Neural crest cell (in vitro differentiated cells): Measurements from ENCODE around the gene NVL. TPM values are rescaled to one million over a fixed set of nuclear protein-coding genes. Genes with fewer than 3 reads are reported as not detected.

ENCODE experiments used
- DNase-seq: peaks from one replicate; pipeline ENCODE4 v3.0.0; 2021; ENCODE audit warnings: low read depth, mixed read lengths, low spot score
- H3K27ac Mint-ChIP-seq: one replicate; pipeline ENCODE4 v1.8.0; 2021; ENCODE audit warnings: mild to moderate bottlenecking, mixed read lengths; ENCODE audit not compliant: unreplicated experiment
- H3K27me3 Mint-ChIP-seq: 2 replicates; pipeline ENCODE4 v1.8.0; 2021; ENCODE audit warnings: low read depth, mild to moderate bottlenecking, mixed read lengths
- H3K36me3 Mint-ChIP-seq: 2 replicates; pipeline ENCODE4 v1.8.0; 2021; ENCODE audit warnings: low read depth, mild to moderate bottlenecking, mixed read lengths
- H3K4me1 Mint-ChIP-seq: 2 replicates; pipeline ENCODE4 v1.8.0; 2021; ENCODE audit warnings: mixed read lengths
- H3K4me3 Mint-ChIP-seq: one replicate; pipeline ENCODE4 v1.8.0; 2021; ENCODE audit warnings: mild to moderate bottlenecking, mixed read lengths
- H3K9me3 Mint-ChIP-seq: 2 replicates; pipeline ENCODE4 v1.8.0; 2021; ENCODE audit warnings: mixed read lengths
- CTCF ChIP-seq: fragments of 200-600 bp; sonication (generic); conservative IDR thresholded peaks from 2 replicates; pipeline ENCODE4 v1.5.0; 2021; ENCODE audit warnings: antibody characterized with exemption, mild to moderate bottlenecking
- total RNA-seq: library from RNA; stranded (reverse); gene quantifications from 2 replicates; pipeline ENCODE4 v1.2.1, GENCODE V29; 2021

Gene NVL
- total RNA-seq, 1 donor from 2014 or later = 51.2 TPM

- Mint-ChIP-seq H3K4me1 (peaks cover 28% of the 10 kb centered on the region), H3K27me3 (no peaks in the 10 kb centered on the region), H3K27ac (no peak overlapping the region)
Measured at GRCh38 chr1:224185208-224185607, 144.8 kb downstream of the NVL start.

GRCh38 chr1:224183591-224184312, 146.2 kb downstream of the NVL start:
- peaks cover 28% of the 10 kb centered on the region for H3K4me1 Mint-ChIP-seq
- H3K27me3 Mint-ChIP-seq = no peaks in the 10 kb centered on the region
- DNase-seq = peak; percentile 51
- peaks cover 5% of the 10 kb centered on the region for H3K9me3 Mint-ChIP-seq
- H3K4me3 Mint-ChIP-seq = peak overlapping the region; percentile 96
- peak overlapping the region; percentile 96 for H3K27ac Mint-ChIP-seq
- TF ChIP-seq CTCF = no peak
- peaks cover 15% of the 10 kb centered on the region for H3K36me3 Mint-ChIP-seq

More at GRCh38 chr1:224185208-224185607, 144.8 kb downstream of the NVL start:
- peaks cover 21% of the 10 kb centered on the region for H3K36me3 Mint-ChIP-seq
- no peak for DNase-seq
- no peak for TF ChIP-seq CTCF
- peak overlapping the region; percentile 96 for H3K4me3 Mint-ChIP-seq
- H3K9me3 Mint-ChIP-seq = peaks cover 6% of the 10 kb centered on the region

- no peaks in the 10 kb centered on the region for H3K9me3 Mint-ChIP-seq
- peak within 1 kb of the TSS; percentile 96 for H3K27ac Mint-ChIP-seq
- peaks cover 28% of the 10 kb centered on the region for H3K4me1 Mint-ChIP-seq
- TF ChIP-seq CTCF = no peak
- peaks cover 10% of the 10 kb centered on the region for H3K36me3 Mint-ChIP-seq
- DNase-seq = peak; percentile 71
- H3K4me3 Mint-ChIP-seq = peak within 1 kb of the TSS; percentile 96
- H3K27me3 Mint-ChIP-seq = no peaks in the 10 kb centered on the region
Measured at GRCh38 chr1:224182866-224183590, 146.9 kb downstream of the NVL start, which contains the start of gene DEGS1. TSS of gene DEGS1 (plus strand) at chr1:224183240. CDS start at chr1:224183337, 97 bp downstream.

- Mint-ChIP-seq H3K27me3 (no peaks in the 10 kb centered on the region), H3K27ac (peak overlapping the region; percentile 44), H3K36me3 (peaks cover 10% of the 10 kb centered on the region), H3K4me1 (peaks cover 28% of the 10 kb centered on the region), H3K4me3 (peak overlapping the region; percentile 91), H3K9me3 (no peaks in the 10 kb centered on the region)
- no peak for TF ChIP-seq CTCF
- DNase-seq = no peak
Measured at GRCh38 chr1:224182057-224182865, 147.7 kb downstream of the NVL start.

GRCh38 chr1:224181453-224181810, 148.5 kb downstream of the NVL start:
- peaks cover 4% of the 10 kb centered on the region for H3K36me3 Mint-ChIP-seq
- no peaks in the 10 kb centered on the region for H3K9me3 Mint-ChIP-seq
- no peak overlapping the region for H3K27ac Mint-ChIP-seq
- H3K4me3 Mint-ChIP-seq = peak overlapping the region; percentile 91
- peaks cover 24% of the 10 kb centered on the region for H3K4me1 Mint-ChIP-seq
- no peaks in the 10 kb centered on the region for H3K27me3 Mint-ChIP-seq
- DNase-seq = no peak
- no peak for TF ChIP-seq CTCF
